Activated naive CD8-positive, alpha-beta T cell (primary cell): ENCODE results near the gene GPBAR1.
A peak's percentile ranks its signal among the peaks of the same experiment; 100 is the strongest.

Experiments
- H3K27ac Mint-ChIP-seq: one replicate; pipeline ENCODE4 v1.8.0; 2021; ENCODE audit warnings: mixed read lengths
- H3K27me3 Mint-ChIP-seq: one replicate; pipeline ENCODE4 v1.8.0; 2021; ENCODE audit warnings: mixed read lengths
- H3K36me3 Mint-ChIP-seq: one replicate; pipeline ENCODE4 v1.8.0; 2021; ENCODE audit warnings: mixed read lengths
- H3K4me1 Mint-ChIP-seq: one replicate; pipeline ENCODE4 v1.8.0; 2021; ENCODE audit warnings: low read depth, mixed read lengths
- H3K4me3 Mint-ChIP-seq: one replicate; pipeline ENCODE4 v1.8.0; 2021; ENCODE audit warnings: mild to moderate bottlenecking, mixed read lengths
- H3K9me3 Mint-ChIP-seq: one replicate; pipeline ENCODE4 v1.8.0; 2021; ENCODE audit warnings: low read depth, mixed read lengths

Gene GPBAR1

DNA sequence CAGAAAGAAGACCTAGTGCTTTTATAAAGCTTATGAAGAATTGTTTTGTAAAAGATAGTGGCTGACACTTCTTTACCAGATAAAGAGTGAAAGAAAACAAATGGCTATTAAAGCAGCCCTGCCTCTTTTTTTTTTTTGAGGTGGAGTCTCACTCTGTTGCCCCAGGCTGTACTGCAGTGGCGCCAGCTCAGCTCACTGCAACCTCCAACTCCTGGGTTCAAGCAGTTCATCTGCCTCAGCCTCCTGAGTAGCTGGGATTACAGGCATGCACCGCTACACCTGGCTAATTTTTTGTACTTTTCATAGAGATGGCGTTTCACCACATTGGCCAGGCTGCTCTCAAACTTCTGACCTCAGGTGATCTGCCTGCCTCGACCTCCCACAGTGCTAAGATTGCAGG is 31.0 kb upstream of the GPBAR1 start:
- no peaks in the 10 kb centered on the region for H3K27me3 Mint-ChIP-seq
- H3K9me3 Mint-ChIP-seq = no peaks in the 10 kb centered on the region
- H3K36me3 Mint-ChIP-seq = peaks cover 28% of the 10 kb centered on the region
- peak overlapping the region; percentile 34 for H3K27ac Mint-ChIP-seq
- H3K4me3 Mint-ChIP-seq = peak overlapping the region; percentile 73
- H3K4me1 Mint-ChIP-seq = peaks cover 78% of the 10 kb centered on the region

GRCh38 chr2:218230882-218231281 is 29.9 kb upstream of the GPBAR1 start:
- peak overlapping the region; percentile 73 for H3K4me3 Mint-ChIP-seq
- H3K9me3 Mint-ChIP-seq = no peaks in the 10 kb centered on the region
- H3K4me1 Mint-ChIP-seq = peaks cover 72% of the 10 kb centered on the region

GRCh38 chr2:218233543-218233942 is 27.3 kb upstream of the GPBAR1 start:
- Mint-ChIP-seq H3K27ac (peak overlapping the region; percentile 54), H3K9me3 (no peaks in the 10 kb centered on the region), H3K4me1 (peaks cover 52% of the 10 kb centered on the region), H3K27me3 (no peaks in the 10 kb centered on the region), H3K4me3 (no peak overlapping the region), H3K36me3 (peaks cover 17% of the 10 kb centered on the region)

More at GRCh38 chr2:218230882-218231281, 29.9 kb upstream of the GPBAR1 start:
- Mint-ChIP-seq H3K27me3 (no peaks in the 10 kb centered on the region), H3K36me3 (peaks cover 26% of the 10 kb centered on the region), H3K27ac (peak overlapping the region; percentile 89)

DNA sequence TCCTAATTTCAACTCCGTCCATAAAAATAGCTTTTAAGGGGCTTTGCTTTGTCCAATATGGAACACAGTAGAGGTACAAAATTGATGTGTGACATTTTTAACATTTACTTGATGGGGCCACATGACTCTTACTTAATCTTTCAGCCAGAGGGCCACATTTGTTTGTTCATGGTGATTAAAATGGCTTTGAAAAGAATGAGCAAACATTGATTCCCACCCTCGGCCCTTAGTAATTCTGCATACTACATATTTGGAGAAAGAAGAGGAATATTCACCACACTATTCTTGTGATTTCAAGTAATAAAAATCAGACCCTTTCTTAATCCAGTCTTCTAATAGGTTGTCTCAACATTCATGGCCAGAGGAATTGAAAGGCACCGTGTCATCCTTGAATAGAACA is 26.3 kb upstream of the GPBAR1 start:
- H3K4me1 Mint-ChIP-seq = peaks cover 47% of the 10 kb centered on the region
- peak overlapping the region; percentile 76 for H3K27ac Mint-ChIP-seq
- no peaks in the 10 kb centered on the region for H3K9me3 Mint-ChIP-seq
- no peak overlapping the region for H3K4me3 Mint-ChIP-seq
- H3K27me3 Mint-ChIP-seq = no peaks in the 10 kb centered on the region
- peaks cover 10% of the 10 kb centered on the region for H3K36me3 Mint-ChIP-seq

GRCh38 chr2:218235017-218235416 is 25.8 kb upstream of the GPBAR1 start:
- Mint-ChIP-seq H3K9me3 (no peaks in the 10 kb centered on the region), H3K36me3 (peaks cover 10% of the 10 kb centered on the region), H3K27me3 (no peaks in the 10 kb centered on the region), H3K4me3 (no peak overlapping the region), H3K4me1 (peaks cover 44% of the 10 kb centered on the region), H3K27ac (peak overlapping the region; percentile 64)

DNA sequence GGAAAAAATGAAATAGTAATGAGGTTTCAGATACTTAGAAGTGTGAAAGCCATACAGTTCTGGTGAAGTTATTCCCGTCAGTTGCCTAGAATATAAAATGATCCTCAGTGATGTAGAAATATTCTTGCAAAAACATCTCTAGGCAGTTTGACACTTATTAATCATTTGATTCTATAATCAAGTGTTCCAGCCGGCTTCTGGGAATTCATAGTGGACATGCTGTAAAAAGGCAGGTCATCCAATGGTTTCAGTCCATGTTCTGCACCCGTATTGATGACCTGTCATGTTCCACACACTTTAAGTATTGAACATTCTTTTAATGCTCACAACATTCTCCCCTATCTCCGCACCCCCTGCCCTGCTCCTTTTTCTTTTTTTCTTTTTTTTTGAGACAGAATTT is 24.0 kb upstream of the GPBAR1 start:
- H3K36me3 Mint-ChIP-seq = peaks cover 4% of the 10 kb centered on the region
- no peaks in the 10 kb centered on the region for H3K9me3 Mint-ChIP-seq
- H3K4me1 Mint-ChIP-seq = peaks cover 38% of the 10 kb centered on the region
- H3K27me3 Mint-ChIP-seq = no peaks in the 10 kb centered on the region
- no peak overlapping the region for H3K4me3 Mint-ChIP-seq
- H3K27ac Mint-ChIP-seq = no peak overlapping the region

DNA sequence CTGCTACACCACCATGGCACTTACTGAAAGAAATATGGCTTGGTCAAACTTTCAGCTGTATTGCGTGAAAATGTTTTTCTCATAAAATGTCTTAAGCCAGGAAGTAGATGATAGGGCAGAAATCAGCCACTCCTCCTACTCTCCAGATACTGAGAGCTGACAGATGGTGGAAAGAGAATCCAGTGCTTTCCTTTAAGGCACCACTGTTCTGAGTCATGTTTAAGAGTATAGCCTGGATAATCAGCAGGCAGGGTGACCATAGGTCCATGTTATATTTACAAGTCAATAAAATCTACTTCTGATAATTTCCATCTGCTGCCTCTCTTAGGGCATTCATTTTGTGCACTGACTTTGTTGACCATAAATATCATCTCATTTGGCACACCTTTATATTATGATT is 21.9 kb upstream of the GPBAR1 start:
- Mint-ChIP-seq H3K36me3 (peaks cover 2% of the 10 kb centered on the region), H3K27ac (no peak overlapping the region), H3K9me3 (no peaks in the 10 kb centered on the region)

GRCh38 chr2:218244204-218244603 is 16.6 kb upstream of the GPBAR1 start:
- Mint-ChIP-seq H3K4me1 (peaks cover 36% of the 10 kb centered on the region), H3K27ac (peak overlapping the region; percentile 90), H3K36me3 (peaks cover 3% of the 10 kb centered on the region), H3K9me3 (no peaks in the 10 kb centered on the region), H3K4me3 (no peak overlapping the region), H3K27me3 (no peaks in the 10 kb centered on the region)

More for the DNA sequence above, 21.9 kb upstream of the GPBAR1 start:
- Mint-ChIP-seq H3K27me3 (no peaks in the 10 kb centered on the region), H3K4me3 (no peak overlapping the region), H3K4me1 (peaks cover 40% of the 10 kb centered on the region)

DNA sequence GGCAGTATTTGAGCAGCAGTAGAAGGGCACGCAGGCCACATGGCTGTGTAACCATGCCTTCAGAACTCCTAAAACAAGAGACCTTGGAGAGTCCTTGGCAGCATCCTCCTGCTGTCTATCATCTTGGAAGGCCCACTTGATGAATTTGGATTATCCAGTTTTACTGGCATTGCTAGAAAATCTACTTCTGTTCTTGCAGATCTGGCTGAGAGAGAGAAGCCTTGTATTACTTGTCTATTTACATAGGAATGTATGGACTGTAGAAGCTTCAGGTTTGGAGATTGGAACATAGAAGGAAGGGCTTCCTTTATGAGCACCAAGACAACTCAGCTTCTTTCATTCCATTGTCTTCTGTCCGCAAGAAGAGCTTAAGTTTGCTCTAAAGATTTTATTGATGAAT is 16.1 kb upstream of the GPBAR1 start:
- peaks cover 34% of the 10 kb centered on the region for H3K4me1 Mint-ChIP-seq
- no peaks in the 10 kb centered on the region for H3K9me3 Mint-ChIP-seq
- peak overlapping the region; percentile 20 for H3K4me3 Mint-ChIP-seq
- no peaks in the 10 kb centered on the region for H3K27me3 Mint-ChIP-seq
- peak overlapping the region; percentile 90 for H3K27ac Mint-ChIP-seq
- peaks cover 7% of the 10 kb centered on the region for H3K36me3 Mint-ChIP-seq

DNA sequence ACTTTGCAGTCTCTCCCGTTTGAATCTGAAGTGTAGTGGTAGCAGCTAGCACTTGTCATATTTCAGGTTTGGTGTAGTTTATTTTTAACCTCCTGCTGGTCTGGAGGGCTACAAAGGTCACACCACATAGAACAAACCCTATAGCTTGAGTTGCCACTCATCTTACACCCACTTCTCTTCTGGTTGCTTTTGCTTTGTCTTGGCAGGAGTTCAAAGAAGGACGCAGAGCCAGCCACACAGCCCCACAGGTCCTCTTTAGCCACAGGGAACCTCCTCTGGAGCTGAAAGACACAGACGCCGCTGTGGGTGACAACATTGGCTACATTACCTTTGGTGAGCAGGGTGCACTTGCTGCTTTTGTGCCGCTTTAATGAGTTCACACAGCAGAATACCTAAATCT is 15.6 kb upstream of the GPBAR1 start:
- Mint-ChIP-seq H3K27me3 (no peaks in the 10 kb centered on the region), H3K36me3 (peaks cover 11% of the 10 kb centered on the region), H3K4me1 (peaks cover 36% of the 10 kb centered on the region), H3K27ac (peak overlapping the region; percentile 90), H3K4me3 (no peak overlapping the region), H3K9me3 (no peaks in the 10 kb centered on the region)

DNA sequence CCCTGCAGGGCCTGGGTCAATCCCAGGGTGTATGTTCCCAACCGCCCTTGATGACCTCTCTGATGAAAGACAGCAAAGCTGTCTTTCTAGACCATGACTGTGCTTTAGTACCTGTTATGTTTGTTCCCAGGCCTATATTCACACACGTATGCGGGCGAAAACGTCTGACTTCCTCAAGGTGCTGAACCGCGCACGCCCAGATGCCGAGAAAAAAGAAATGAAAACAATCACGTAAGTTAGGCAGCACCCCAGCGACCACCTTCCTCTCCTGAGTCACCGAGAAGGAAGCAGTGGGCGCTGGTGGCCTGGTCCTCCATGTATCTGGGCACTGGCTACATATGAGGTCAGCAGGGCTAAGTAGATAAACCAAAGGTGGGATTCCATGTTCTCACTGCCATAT is 11.1 kb upstream of the GPBAR1 start:
- Mint-ChIP-seq H3K27me3 (no peaks in the 10 kb centered on the region), H3K27ac (peak overlapping the region; percentile 66), H3K4me1 (peaks cover 17% of the 10 kb centered on the region), H3K4me3 (no peak overlapping the region), H3K9me3 (no peaks in the 10 kb centered on the region), H3K36me3 (peaks cover 9% of the 10 kb centered on the region)

DNA sequence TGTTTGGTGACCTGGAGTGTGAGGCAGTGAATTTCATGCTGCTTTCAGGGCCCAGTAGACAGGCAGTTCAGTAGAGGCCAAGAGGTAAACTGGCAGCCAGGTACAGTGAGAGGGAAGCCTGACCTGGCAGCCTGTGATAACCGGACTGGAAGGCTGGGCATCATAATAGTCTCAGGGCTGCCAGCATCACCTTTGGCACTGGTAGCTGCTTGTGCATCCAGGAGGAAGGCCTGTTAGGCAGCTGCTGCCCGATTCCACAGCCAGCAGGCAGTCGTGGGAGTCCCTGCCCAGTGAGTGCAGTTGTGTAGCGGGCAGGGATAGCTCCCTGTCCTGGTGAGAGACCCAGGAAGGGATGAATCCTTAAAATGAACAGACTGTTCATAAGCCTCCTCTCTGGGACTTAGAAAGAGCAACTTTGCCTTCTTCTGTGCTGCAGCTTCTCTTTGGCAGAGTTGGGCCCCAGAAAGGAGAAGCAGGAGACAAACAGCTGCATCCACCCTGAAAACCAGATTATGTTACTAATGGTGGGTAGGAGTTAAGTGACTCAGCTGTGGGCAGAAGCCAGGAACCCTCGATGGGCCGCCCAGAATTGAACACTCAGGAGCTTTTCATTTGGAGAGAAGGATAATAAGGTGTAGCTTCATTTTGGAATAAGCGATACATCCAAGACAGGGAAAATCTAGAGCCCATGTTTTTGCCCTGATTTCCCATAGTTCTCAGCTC is 8.1 kb upstream of the GPBAR1 start:
- no peaks in the 10 kb centered on the region for H3K9me3 Mint-ChIP-seq
- peaks cover 28% of the 10 kb centered on the region for H3K4me1 Mint-ChIP-seq
- no peaks in the 10 kb centered on the region for H3K27me3 Mint-ChIP-seq
- peak overlapping the region; percentile 38 for H3K27ac Mint-ChIP-seq
- H3K36me3 Mint-ChIP-seq = peaks cover 12% of the 10 kb centered on the region
- H3K4me3 Mint-ChIP-seq = no peak overlapping the region

- Mint-ChIP-seq H3K36me3 (peaks cover 12% of the 10 kb centered on the region), H3K27me3 (no peaks in the 10 kb centered on the region), H3K9me3 (no peaks in the 10 kb centered on the region), H3K27ac (no peak overlapping the region), H3K4me3 (no peak overlapping the region), H3K4me1 (peaks cover 30% of the 10 kb centered on the region)
Measured at GRCh38 chr2:218253232-218253625, 7.6 kb upstream of the GPBAR1 start.

GRCh38 chr2:218255446-218255845 is 5.4 kb upstream of the GPBAR1 start:
- Mint-ChIP-seq H3K27me3 (no peaks in the 10 kb centered on the region), H3K4me1 (peaks cover 35% of the 10 kb centered on the region), H3K36me3 (peaks cover 2% of the 10 kb centered on the region), H3K4me3 (no peak overlapping the region), H3K9me3 (no peaks in the 10 kb centered on the region), H3K27ac (peak overlapping the region; percentile 59)

- no peaks in the 10 kb centered on the region for H3K27me3 Mint-ChIP-seq
- H3K9me3 Mint-ChIP-seq = no peaks in the 10 kb centered on the region
- peaks cover 33% of the 10 kb centered on the region for H3K4me1 Mint-ChIP-seq
- no peak overlapping the region for H3K4me3 Mint-ChIP-seq
- H3K36me3 Mint-ChIP-seq = peaks cover 2% of the 10 kb centered on the region
- H3K27ac Mint-ChIP-seq = peak overlapping the region; percentile 90
Measured at GRCh38 chr2:218256612-218257350, 4.0 kb upstream of the GPBAR1 start.
